ENCODE results near the gene TTC33. TPM values are rescaled to one million over a fixed set of nuclear protein-coding genes. Genes with fewer than 3 reads are reported as not detected.
A peak's percentile ranks its signal among the peaks of the same experiment; 100 is the strongest.

TTC33 gene
- total and polyA plus RNA-seq, 2 donors (not counting 1 experiment from before 2014, with no cell fraction given) = 2.1 to 15.8 TPM

DNA sequence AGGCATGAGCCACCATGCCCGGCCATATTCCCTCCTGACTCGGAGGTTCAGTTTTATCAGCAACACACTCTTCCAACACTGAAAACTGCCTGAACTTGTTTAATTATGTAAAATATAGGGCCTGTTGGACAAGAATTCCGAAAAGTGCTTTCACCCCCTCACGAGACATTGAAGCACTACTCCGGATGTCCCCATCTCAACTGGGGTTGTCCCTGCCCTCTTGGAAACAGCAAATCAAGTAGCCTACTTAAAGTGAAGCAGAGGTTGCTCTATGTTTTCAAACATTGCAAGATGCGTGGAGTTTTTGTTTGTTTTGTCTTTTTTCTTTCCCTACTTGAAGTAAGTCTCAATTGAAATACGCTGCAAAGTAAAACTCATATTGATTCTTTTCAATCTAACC is 68.4 kb downstream of the TTC33 start:
- H3K9me3 ChIP-seq (ENCODE audit: control extremely low read depth in 1 of 3, control insufficient read depth in 2 of 3, insufficient read depth in 1 of 3, low read length in 2 of 3) = no peaks in the 10 kb centered on the region
- H3K4me1 ChIP-seq (ENCODE audit: control insufficient read depth in 2 of 2, insufficient read depth in 2 of 2, low read length in 2 of 2) = peaks cover 25 to 39% of the 10 kb centered on the region in 2 donors
- Mint-ChIP-seq H3K4me3 (peak overlapping the region; percentile 42), H3K4me1 (peaks cover 62% of the 10 kb centered on the region), H3K27ac (peak overlapping the region; percentile 57), H3K27me3 (no peaks in the 10 kb centered on the region), H3K9me3 (ENCODE audit: insufficient read depth) (no peaks in the 10 kb centered on the region)
- intact Hi-C loops (cut with micrococcal nuclease) = loop anchor here (1.0 to 5.0 kb wide), 3 partner anchors 300 to 460 kb away; no protein-coding TSS in a partner anchor
- no peaks in the 10 kb centered on the region for H4K20me1 ChIP-seq (ENCODE audit: control insufficient read depth, insufficient read depth, low read length, poor library complexity, severe bottlenecking)
- DNase-seq = peak; percentile 29
- H3K27ac ChIP-seq (ENCODE audit: low read length in 2 of 2) = no peak overlapping the region
- ChIA-PET CTCF (interaction anchor here (0.8 to 8.2 kb wide), 6 partner anchors 12 to 972 kb away, joined by 3 to 92 read pairs (median 17); no protein-coding TSS in a partner anchor), POLR2A (no interaction called here)
- H3K27me3 ChIP-seq (replicated peaks in 1 of 4; ENCODE audit: control extremely low read depth in 1 of 4, control insufficient read depth in 3 of 4, insufficient read depth in 4 of 4, low read length in 3 of 4) = no peaks in the 10 kb centered on the region
- peaks cover 45% of the 10 kb centered on the region for H3K79me2 ChIP-seq (ENCODE audit: control insufficient read depth, insufficient read depth, low read length)
- H3K4me2 ChIP-seq (replicated peaks; ENCODE audit: low read depth, low read length, poor library complexity, severe bottlenecking) = peak overlapping the region; percentile 48
- H3K4me3 ChIP-seq (ENCODE audit: control extremely low read depth in 1 of 5, extremely low read depth in 1 of 5, insufficient read depth in 1 of 5, low read depth in 2 of 5, low read length in 4 of 5) = no peak overlapping the region
- ATAC-seq (ENCODE audit: low read depth) = no peak
- no peak overlapping the region for H2AFZ ChIP-seq (ENCODE audit: insufficient read depth, low read depth, low read length, poor library complexity, severe bottlenecking)
- no peak for TF ChIP-seq EZH2 (IDR thresholded peaks at IDR 0.05; ENCODE audit: borderline replicate concordance, insufficient read depth, low read depth, low read length, poor library complexity, severe bottlenecking)
- TF ChIP-seq, protein P1, sequence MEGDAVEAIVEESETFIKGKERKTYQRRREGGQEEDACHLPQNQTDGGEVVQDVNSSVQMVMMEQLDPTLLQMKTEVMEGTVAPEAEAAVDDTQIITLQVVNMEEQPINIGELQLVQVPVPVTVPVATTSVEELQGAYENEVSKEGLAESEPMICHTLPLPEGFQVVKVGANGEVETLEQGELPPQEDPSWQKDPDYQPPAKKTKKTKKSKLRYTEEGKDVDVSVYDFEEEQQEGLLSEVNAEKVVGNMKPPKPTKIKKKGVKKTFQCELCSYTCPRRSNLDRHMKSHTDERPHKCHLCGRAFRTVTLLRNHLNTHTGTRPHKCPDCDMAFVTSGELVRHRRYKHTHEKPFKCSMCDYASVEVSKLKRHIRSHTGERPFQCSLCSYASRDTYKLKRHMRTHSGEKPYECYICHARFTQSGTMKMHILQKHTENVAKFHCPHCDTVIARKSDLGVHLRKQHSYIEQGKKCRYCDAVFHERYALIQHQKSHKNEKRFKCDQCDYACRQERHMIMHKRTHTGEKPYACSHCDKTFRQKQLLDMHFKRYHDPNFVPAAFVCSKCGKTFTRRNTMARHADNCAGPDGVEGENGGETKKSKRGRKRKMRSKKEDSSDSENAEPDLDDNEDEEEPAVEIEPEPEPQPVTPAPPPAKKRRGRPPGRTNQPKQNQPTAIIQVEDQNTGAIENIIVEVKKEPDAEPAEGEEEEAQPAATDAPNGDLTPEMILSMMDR (IDR thresholded peaks at IDR 0.05) = no peak
- H3K36me3 ChIP-seq (replicated peaks in 1 of 2; ENCODE audit: control extremely low read depth in 1 of 2, control insufficient read depth in 1 of 2, extremely low read depth in 1 of 2, insufficient read depth in 2 of 2, low read length in 1 of 2) = peaks cover 0 to 7% of the 10 kb centered on the region in 2 experiments
- peak overlapping the region; percentile 19 for H3K9ac ChIP-seq (ENCODE audit: low read length)
- no CpG with 5 or more reads among the region's 7 CpGs for WGBS (ENCODE audit: insufficient coverage)

DNA sequence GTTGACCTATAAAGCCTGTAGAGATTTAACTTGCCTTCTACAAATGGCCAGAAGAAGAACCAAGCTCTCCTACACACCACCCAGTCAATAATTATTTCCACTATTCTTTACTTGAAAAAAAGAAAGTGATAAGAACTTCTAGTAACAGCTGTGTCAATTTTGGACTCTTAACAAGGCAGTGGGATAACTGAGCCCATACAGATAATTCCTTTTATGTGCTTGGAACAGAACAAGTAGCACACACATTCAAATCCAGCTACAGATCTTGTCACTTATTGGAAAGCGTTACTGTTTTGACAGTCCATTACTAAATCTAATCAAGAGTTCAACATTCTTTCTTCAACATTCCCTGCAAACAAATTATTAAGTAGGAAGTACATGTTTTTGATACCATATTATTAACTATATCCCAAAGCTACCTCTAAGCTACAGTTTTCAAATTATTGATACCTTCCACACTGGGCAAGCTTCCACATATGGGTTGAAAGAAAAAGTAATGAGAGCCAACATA is 69.7 kb downstream of the TTC33 start:
- Histone ChIP-seq H3K4me1 (ENCODE audit: control insufficient read depth in 2 of 2, insufficient read depth in 2 of 2, low read length in 2 of 2) (peaks cover 34 to 43% of the 10 kb centered on the region in 2 donors), H3K27me3 (replicated peaks in 1 of 4; ENCODE audit: control extremely low read depth in 1 of 4, control insufficient read depth in 3 of 4, insufficient read depth in 4 of 4, low read length in 3 of 4) (no peaks in the 10 kb centered on the region), H2AFZ (ENCODE audit: insufficient read depth, low read depth, low read length, poor library complexity, severe bottlenecking) (no peak overlapping the region), H3K9ac (ENCODE audit: low read length) (no peak overlapping the region), H3K36me3 (replicated peaks in 1 of 2; ENCODE audit: control extremely low read depth in 1 of 2, control insufficient read depth in 1 of 2, extremely low read depth in 1 of 2, insufficient read depth in 2 of 2, low read length in 1 of 2) (no peaks in the 10 kb centered on the region), H3K79me2 (ENCODE audit: control insufficient read depth, insufficient read depth, low read length) (peaks cover 38% of the 10 kb centered on the region), H3K9me3 (ENCODE audit: control extremely low read depth in 1 of 3, control insufficient read depth in 2 of 3, insufficient read depth in 1 of 3, low read length in 2 of 3) (no peaks in the 10 kb centered on the region), H3K27ac (ENCODE audit: low read length in 2 of 2) (peak overlapping the region in 1 of 2 donors; percentile 29), H4K20me1 (ENCODE audit: control insufficient read depth, insufficient read depth, low read length, poor library complexity, severe bottlenecking) (no peaks in the 10 kb centered on the region), H3K4me3 (ENCODE audit: control extremely low read depth in 1 of 5, extremely low read depth in 1 of 5, insufficient read depth in 1 of 5, low read depth in 2 of 5, low read length in 4 of 5) (no peak overlapping the region), H3K4me2 (replicated peaks; ENCODE audit: low read depth, low read length, poor library complexity, severe bottlenecking) (no peak overlapping the region)
- no peak for DNase-seq
- Mint-ChIP-seq H3K4me3 (peak overlapping the region; percentile 40), H3K9me3 (ENCODE audit: insufficient read depth) (no peaks in the 10 kb centered on the region), H3K4me1 (peaks cover 74% of the 10 kb centered on the region), H3K27me3 (no peaks in the 10 kb centered on the region), H3K27ac (peak overlapping the region; percentile 50)
- ChIA-PET POLR2A (interaction anchor here (0.5 kb wide), 1 partner anchor 362 kb away, joined by 3 read pairs; no protein-coding TSS in a partner anchor), CTCF (interaction anchor here (0.6 to 8.2 kb wide), 28 partner anchors 9 to 1114 kb away, joined by 3 to 92 read pairs (median 3); no protein-coding TSS in a partner anchor)
- no peak for ATAC-seq (ENCODE audit: low read depth)
- TF ChIP-seq, protein P1 (IDR thresholded peaks at IDR 0.05) = no peak
- TF ChIP-seq EZH2 (IDR thresholded peaks at IDR 0.05; ENCODE audit: borderline replicate concordance, insufficient read depth, low read depth, low read length, poor library complexity, severe bottlenecking) = no peak
- intact Hi-C loops (cut with micrococcal nuclease) = loop anchor here (5.0 kb wide), 2 partner anchors 299 to 459 kb away; no protein-coding TSS in a partner anchor
- no CpG with 5 or more reads among the region's 1 CpG for WGBS (ENCODE audit: insufficient coverage)
